GM21737 (cell line): ENCODE measurements around the gene TIMMDC1.
"Not testable (repeated sequence)": the region's sequence is repeated elsewhere in the genome, so short reads cannot be mapped to it uniquely, and the experiment has no call there.

Source experiments
- ATAC-seq: cut with Tn5 transposase; IDR thresholded peaks from one replicate; pipeline ENCODE4 v1.9.1; 2021; ENCODE audit warnings: mild to moderate bottlenecking, moderate library complexity; ENCODE audit not compliant: unreplicated experiment

TIMMDC1 gene

GRCh38 chr3:119553823-119554415 is 55.6 kb downstream of the TIMMDC1 start:
- ATAC-seq, result no peak

DNA sequence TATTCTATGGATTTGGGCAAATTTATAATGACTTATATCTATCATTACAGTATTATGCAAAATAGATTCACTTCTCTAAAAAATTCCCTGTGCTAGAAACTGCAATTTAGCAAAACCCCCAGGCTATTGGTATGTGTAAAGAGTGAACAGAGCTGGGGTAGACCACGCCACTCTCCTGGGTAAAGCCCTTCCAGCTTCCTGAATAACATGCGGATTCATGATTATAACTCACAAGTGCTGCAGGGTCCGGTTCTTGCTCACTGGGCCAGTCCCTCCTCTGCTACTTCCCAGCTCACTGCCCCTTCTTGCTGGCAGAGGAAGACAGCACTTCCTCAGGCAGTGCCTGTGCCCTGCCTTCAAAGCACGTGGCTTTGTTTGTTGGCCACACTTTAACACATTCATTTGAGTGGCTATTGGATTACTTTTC is 57.0 kb downstream of the TIMMDC1 start:
- ATAC-seq, result no peak

GRCh38 chr3:119555929-119556328 is 57.6 kb downstream of the TIMMDC1 start:
- no peak for ATAC-seq

GRCh38 chr3:119557192-119557876 is 59.0 kb downstream of the TIMMDC1 start:
- ATAC-seq, result no peak

DNA sequence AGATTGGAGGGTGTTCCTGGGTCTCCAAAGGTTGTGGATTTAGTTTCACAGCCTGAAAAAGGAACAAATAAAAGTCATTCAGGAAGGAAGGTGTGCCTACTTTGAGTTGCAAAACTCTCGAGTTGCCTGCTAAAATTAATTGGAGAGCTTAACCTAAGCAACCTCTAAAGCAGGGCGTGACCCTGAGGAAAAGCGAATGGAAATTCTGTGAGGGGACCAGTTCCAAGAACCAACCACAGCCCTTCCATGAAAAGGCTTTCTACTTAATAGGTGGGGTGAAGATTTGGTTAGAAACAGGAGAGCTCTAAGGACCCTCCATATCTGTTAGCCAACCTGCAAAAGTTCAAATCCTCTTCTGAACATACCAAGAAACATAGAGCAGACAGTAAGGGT is 59.5 kb downstream of the TIMMDC1 start:
- ATAC-seq, result no peak

DNA sequence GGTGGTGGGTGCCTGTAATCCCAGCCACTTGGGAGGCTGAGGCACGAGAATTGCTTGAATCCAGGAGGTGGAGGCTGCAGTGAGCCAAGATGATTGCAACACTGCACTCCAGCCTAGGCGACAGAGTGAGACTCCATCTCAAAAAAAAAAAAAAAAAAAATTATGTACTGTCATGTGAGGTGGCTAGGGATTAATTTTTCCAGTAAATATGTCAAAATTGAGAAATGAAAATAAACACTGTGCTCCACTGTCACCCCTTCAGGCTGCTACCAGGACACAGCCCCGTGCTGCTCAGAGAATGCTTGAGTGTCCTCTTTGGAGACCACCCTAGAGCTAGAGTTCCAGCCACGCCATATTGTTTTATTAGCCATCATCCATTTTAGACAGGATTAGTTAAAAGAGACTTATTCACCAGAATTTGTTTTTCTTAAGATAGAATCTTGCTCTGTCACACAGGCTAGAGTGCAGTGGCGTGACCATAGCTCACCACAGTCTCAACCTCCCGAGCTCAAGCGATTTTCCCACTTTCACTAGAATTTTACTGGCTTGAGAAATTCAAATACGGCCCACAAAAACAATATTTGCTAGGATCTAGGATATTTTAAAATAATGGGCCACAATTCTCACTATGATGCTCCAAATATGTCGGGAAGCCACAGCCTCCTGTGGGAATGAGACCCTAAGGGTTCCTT is 60.4 kb downstream of the TIMMDC1 start:
- ATAC-seq, result no peak

- peak; percentile 41 for ATAC-seq
Observed at GRCh38 chr3:119559441-119559963, 61.2 kb downstream of the TIMMDC1 start, which contains the start of gene CD80. Gene CD80 (minus strand): TSS chr3:119559614. CDS start chr3:119557728, 1,886 bp downstream.

DNA sequence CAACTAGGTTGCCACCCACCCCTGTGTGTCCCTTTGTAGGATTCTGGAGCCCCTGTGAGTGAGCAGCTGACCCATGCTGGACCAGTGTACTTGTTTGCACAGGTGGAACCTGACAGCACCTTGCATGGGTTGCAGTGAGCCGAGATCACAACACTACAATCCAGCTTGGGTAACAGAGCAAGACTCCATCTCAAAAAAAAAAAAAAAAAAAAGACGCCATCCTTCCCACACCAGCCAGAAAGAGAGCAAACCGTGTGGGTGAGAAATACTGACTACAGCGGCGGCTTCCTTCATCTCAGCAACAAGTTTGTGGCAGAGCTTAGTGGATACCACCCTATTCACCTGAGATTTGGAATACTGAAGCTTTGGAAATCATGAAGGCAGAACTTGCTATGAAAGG is 61.8 kb downstream of the TIMMDC1 start:
- no peak for ATAC-seq

- ATAC-seq, result peak; percentile 70
Observed at GRCh38 chr3:119562307-119562961, 64.1 kb downstream of the TIMMDC1 start.

GRCh38 chr3:119563334-119563733 is 65.0 kb downstream of the TIMMDC1 start:
- not testable (repeated sequence) for ATAC-seq

DNA sequence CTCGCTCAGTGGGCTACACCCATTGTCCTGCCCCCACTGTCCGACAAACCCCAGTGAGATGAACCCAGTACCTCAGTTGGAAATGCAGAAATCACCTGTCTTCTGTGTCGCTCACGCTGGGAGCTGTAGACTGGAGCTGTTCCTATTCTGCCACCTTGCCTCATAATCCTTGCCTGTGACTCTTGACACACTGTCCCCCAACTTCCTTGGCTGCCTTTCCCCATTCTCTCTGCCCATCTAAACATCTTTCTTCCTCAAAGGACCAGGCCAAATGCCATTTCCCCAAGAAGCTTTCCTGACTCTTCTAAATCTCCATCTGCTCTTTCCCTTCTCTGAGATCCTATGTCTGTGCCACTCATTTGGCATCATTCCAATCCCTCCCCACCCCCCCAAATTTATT is 70.8 kb downstream of the TIMMDC1 start:
- ATAC-seq, result no peak

- no peak for ATAC-seq
Observed at GRCh38 chr3:119570229-119570628, 71.9 kb downstream of the TIMMDC1 start.

DNA sequence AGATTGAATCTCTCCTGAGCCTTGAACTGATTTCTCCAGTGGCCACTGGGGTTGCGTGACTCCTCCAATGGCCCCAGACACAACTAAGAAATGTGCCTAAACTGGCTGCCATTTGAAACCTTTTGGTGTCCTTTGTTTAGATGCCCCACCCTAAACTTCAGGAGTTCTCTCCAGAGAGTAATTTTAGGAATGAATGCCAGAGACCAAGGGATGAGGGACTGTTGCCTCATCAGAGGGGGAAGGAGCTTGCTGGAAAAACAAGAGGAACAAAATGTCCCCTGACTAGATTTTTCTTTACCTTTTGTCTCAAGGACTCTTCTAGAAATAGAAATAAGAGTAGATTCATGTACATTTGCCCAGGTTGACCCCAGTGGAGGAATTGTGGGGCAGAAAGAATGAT is 72.9 kb downstream of the TIMMDC1 start:
- ATAC-seq, result no peak

DNA sequence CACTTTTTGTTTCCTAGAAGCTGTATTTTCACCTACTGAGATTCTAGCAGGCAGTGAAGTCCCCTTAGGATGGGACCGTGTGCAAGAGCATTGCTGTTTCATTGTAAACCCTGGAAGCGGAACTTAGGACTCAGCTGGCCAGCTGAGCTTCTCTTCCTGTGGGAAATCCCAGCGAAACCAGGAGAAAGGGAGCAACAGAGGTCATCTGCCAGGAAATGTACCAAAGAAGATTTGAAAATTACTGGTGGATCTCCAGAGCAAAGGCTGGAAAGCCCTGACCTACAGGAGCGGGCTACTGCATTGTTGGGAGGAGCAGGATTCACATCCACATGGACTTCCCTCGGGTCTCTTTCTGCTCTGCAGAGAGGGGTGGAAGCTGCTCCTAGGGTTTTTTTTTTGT is 73.3 kb downstream of the TIMMDC1 start:
- ATAC-seq, result no peak
